Activated naive CD4-positive, alpha-beta T cell treated with anti-CD3 and anti-CD28 coated beads for 36 hours (primary cell): Measurements from ENCODE around the gene PDZRN3. TPM values are rescaled to one million over a fixed set of nuclear protein-coding genes. Genes with fewer than 3 reads are reported as not detected.

Experiments
- CTCF ChIA-PET: fragments of 350-600 bp; sonication (Branson Sonifier 250); formaldehyde crosslinking; loops from one replicate; lab custom pipeline; 2021; ENCODE audit warnings: antibody characterized with exemption; lab: Charles Lee
- DNase-seq: peaks from one replicate; pipeline ENCODE4 v3.0.0-alpha.2; 2020
- H3K27ac Mint-ChIP-seq: one replicate; pipeline ENCODE4 v1.8.0; 2021; ENCODE audit warnings: mild to moderate bottlenecking, mixed read lengths
- H3K27me3 Mint-ChIP-seq: one replicate; pipeline ENCODE4 v1.8.0; 2021; ENCODE audit warnings: low read depth, mixed read lengths
- H3K36me3 Mint-ChIP-seq: one replicate; pipeline ENCODE4 v1.8.0; 2021; ENCODE audit warnings: low read depth, mixed read lengths
- H3K4me1 Mint-ChIP-seq: one replicate; pipeline ENCODE4 v1.8.0; 2021; ENCODE audit warnings: low read depth, mixed read lengths
- H3K4me3 Mint-ChIP-seq: one replicate; pipeline ENCODE4 v1.8.0; 2021; ENCODE audit warnings: mild to moderate bottlenecking, moderate library complexity, mixed read lengths
- H3K9me3 Mint-ChIP-seq: one replicate; pipeline ENCODE4 v1.8.0; 2021; ENCODE audit warnings: mixed read lengths
- intact Hi-C: fragments of 100-400 bp; cut with micrococcal nuclease; formaldehyde crosslinking; loops from one replicate; pipeline ENCODE4 v1.15.1; 2023
- total RNA-seq, 2 experiments: library from RNA; stranded (reverse); gene quantifications; one replicate each; pipeline ENCODE4 v1.2.3, GENCODE V29; 2021

The PDZRN3 gene
- total RNA-seq, 2 experiments from 2014 or later: not detected

DNA sequence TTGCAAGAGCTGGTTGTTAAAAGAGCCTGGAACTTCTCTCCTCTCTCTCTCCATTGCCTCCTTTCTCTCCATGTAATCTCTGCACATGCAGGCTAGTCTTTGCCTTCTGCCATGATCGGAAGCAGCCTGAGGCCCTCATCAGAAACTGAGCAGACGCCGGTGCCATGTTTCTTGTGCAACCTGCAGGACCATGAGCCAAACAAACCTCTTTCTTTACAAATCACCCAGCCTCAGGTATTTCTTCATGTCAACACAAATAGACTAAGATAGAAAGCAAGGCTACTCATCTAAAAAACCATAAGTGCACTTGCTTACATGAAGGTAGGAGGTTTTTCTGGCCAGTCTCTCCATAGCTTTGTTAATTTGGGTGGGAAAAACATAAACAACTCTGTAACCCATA lies 8.7 kb downstream of the PDZRN3 start:
- DNase-seq: no peak
- CTCF ChIA-PET: no interaction called here
- H3K27me3 Mint-ChIP-seq: no peaks in the 10 kb centered on the region
- H3K4me3 Mint-ChIP-seq: no peak overlapping the region
- H3K9me3 Mint-ChIP-seq: no peaks in the 10 kb centered on the region
- H3K36me3 Mint-ChIP-seq: no peaks in the 10 kb centered on the region
- H3K4me1 Mint-ChIP-seq: no peaks in the 10 kb centered on the region
- H3K27ac Mint-ChIP-seq: no peak overlapping the region
- intact Hi-C loops: no loop called here

DNA sequence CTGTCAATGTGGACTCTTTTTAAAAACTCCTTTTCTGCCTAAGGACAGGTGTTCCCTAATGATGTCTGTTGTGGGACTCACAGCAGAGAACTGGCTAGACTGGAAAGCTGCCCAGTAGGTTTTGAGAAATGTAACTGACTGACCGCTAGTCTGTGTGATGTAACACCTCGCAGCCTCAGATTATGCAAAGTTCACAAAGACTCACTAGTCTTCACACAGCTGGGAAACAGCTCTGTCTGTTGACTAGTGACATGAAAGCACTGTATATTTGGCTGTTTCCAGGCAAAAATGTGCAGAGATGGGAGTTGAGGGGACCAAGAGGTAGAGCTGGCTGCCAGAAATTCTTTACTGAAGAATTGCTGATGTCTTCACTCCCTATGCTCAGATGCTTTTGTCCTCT lies 10.3 kb downstream of the PDZRN3 start:
- no peaks in the 10 kb centered on the region for H3K36me3 Mint-ChIP-seq
- no peak overlapping the region for H3K4me3 Mint-ChIP-seq
- intact Hi-C loops: no loop called here
- no peaks in the 10 kb centered on the region for H3K4me1 Mint-ChIP-seq
- no peak for DNase-seq
- no peaks in the 10 kb centered on the region for H3K27me3 Mint-ChIP-seq
- H3K27ac Mint-ChIP-seq: no peak overlapping the region
- CTCF ChIA-PET: interaction anchor here (0.9 kb wide), 1 partner anchor 335 kb away, joined by 3 read pairs; no protein-coding TSS in a partner anchor
- no peaks in the 10 kb centered on the region for H3K9me3 Mint-ChIP-seq

DNA sequence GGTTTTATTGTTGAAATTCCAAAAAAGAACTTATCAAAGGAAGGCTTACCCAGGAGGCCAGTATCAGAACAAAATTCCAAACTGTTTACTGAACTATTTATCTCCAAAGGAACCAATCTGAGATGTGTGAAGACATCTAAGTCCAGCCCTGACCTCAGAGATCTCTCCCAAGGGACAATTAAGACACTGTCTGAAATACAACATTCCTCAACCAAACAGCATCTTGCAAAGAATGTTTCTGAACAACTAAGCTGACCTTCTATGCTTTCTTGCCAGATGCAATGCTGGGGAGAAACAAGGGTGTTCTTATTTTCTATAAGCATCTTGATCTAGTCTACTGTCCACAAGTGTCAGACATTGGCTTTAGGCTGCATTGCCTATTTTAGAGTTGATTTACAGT lies 13.6 kb downstream of the PDZRN3 start:
- H3K9me3 Mint-ChIP-seq: no peaks in the 10 kb centered on the region
- no peak overlapping the region for H3K27ac Mint-ChIP-seq
- CTCF ChIA-PET: no interaction called here
- no peaks in the 10 kb centered on the region for H3K4me1 Mint-ChIP-seq
- no peak overlapping the region for H3K4me3 Mint-ChIP-seq
- no peaks in the 10 kb centered on the region for H3K36me3 Mint-ChIP-seq
- H3K27me3 Mint-ChIP-seq: peaks cover 1% of the 10 kb centered on the region
- DNase-seq: no peak
- intact Hi-C loops: no loop called here

- intact Hi-C loops: no loop called here
- H3K27ac Mint-ChIP-seq: no peak overlapping the region
Observed at GRCh38 chr3:73610493-73610892, 14.2 kb downstream of the PDZRN3 start.

DNA sequence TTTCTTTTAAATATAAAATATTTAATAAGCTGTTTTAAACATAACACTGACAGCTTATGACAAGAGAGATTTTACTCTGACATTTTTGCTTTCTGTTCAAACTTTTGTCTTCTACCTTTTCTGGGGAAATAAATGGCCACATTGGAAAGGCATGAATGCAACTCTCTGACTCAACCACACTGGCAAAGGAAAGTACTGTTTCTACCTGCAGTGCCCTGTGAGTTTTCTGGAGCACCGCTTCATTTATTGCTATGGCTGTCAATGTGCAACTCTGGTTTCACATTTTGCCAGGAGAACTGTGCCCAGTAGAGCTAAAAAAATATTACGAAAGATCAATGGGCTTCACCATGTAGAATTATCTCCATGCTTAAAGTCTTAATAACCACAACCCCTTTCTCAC lies 15.1 kb downstream of the PDZRN3 start:
- Mint-ChIP-seq H3K36me3 (no peaks in the 10 kb centered on the region), H3K27ac (no peak overlapping the region), H3K4me3 (no peak overlapping the region), H3K4me1 (no peaks in the 10 kb centered on the region), H3K9me3 (no peaks in the 10 kb centered on the region), H3K27me3 (peaks cover 1% of the 10 kb centered on the region)
- CTCF ChIA-PET: no interaction called here
- intact Hi-C loops: no loop called here
- DNase-seq: no peak

More at GRCh38 chr3:73610493-73610892, 14.2 kb downstream of the PDZRN3 start:
- CTCF ChIA-PET: no interaction called here
- no peak for DNase-seq
- Mint-ChIP-seq H3K27me3 (peaks cover 1% of the 10 kb centered on the region), H3K4me3 (no peak overlapping the region), H3K36me3 (no peaks in the 10 kb centered on the region), H3K4me1 (no peaks in the 10 kb centered on the region), H3K9me3 (no peaks in the 10 kb centered on the region)

DNA sequence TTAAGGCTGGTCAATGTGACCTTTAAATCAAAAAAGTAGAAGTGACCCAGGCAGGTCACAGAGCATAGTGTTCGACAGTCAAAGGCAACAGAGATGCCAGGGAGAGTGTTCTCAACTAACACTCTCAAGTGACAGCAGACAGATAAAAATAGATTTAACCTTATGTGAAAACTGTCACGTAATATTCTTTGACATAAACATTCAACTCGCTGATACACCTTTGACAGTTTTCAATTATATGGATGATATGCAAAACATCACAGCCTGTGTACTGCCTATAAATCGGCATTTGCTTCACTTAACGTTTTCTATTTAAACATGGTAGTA lies 15.5 kb downstream of the PDZRN3 start:
- Mint-ChIP-seq H3K9me3 (no peaks in the 10 kb centered on the region), H3K4me3 (no peak overlapping the region), H3K36me3 (no peaks in the 10 kb centered on the region), H3K4me1 (no peaks in the 10 kb centered on the region), H3K27me3 (peaks cover 1% of the 10 kb centered on the region), H3K27ac (no peak overlapping the region)
- CTCF ChIA-PET: no interaction called here
- intact Hi-C loops: no loop called here
- DNase-seq: no peak

DNA sequence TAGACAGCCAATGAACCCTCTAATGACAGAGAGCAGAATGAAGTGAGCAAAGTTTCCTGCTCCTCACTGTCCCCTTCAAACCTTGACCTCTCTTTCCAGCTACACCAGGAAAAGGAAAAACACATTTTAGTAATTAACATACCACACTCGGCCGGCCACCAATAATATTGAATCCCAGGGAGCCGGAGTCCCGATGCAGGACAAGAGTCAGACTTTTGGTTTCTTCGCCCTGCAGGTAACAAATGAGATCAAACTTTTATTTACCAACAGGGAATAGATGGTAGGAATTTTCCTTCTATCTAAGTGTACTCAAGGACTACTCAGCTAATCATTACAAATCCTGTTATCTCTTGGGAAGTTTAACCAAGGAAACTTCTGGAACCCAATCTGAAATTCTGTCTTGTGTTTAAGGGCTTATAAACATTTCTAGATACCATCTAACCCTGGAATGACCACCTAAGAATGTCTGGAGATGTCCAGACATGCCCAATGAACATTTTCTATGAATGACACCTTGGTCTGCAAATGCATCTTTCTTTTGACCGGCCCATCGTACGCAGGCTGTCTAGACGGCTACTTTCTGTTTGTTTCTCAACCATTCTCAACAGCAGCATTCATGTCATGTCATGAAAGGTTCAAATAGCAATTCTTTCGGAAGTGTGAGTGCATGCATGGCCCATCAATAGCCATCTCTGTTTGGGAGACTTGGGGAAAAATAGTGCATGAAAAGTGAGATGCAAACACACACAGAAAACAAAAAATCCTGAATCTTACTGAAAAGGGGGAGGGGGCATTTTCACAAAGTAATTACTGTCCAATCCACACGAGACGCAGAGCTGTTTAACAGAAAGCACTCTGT lies 16.1 kb downstream of the PDZRN3 start:
- intact Hi-C loops: no loop called here
- H3K36me3 Mint-ChIP-seq: no peaks in the 10 kb centered on the region
- no peaks in the 10 kb centered on the region for H3K4me1 Mint-ChIP-seq
- no peak overlapping the region for H3K27ac Mint-ChIP-seq
- no peaks in the 10 kb centered on the region for H3K9me3 Mint-ChIP-seq
- peaks cover 1% of the 10 kb centered on the region for H3K27me3 Mint-ChIP-seq
- H3K4me3 Mint-ChIP-seq: no peak overlapping the region
- CTCF ChIA-PET: no interaction called here
- no peak for DNase-seq

GRCh38 chr3:73605861-73606260 lies 18.9 kb downstream of the PDZRN3 start:
- Mint-ChIP-seq H3K27me3 (peaks cover 1% of the 10 kb centered on the region), H3K9me3 (no peaks in the 10 kb centered on the region), H3K4me1 (no peaks in the 10 kb centered on the region), H3K36me3 (no peaks in the 10 kb centered on the region), H3K4me3 (no peak overlapping the region), H3K27ac (no peak overlapping the region)
- CTCF ChIA-PET: no interaction called here
- no peak for DNase-seq
- intact Hi-C loops: no loop called here

GRCh38 chr3:73605412-73605811 lies 19.3 kb downstream of the PDZRN3 start:
- intact Hi-C loops: no loop called here
- no peak overlapping the region for H3K4me3 Mint-ChIP-seq
- peaks cover 1% of the 10 kb centered on the region for H3K27me3 Mint-ChIP-seq
- CTCF ChIA-PET: no interaction called here
- no peak overlapping the region for H3K27ac Mint-ChIP-seq
- no peaks in the 10 kb centered on the region for H3K36me3 Mint-ChIP-seq
- no peaks in the 10 kb centered on the region for H3K4me1 Mint-ChIP-seq
- no peaks in the 10 kb centered on the region for H3K9me3 Mint-ChIP-seq
- DNase-seq: no peak

DNA sequence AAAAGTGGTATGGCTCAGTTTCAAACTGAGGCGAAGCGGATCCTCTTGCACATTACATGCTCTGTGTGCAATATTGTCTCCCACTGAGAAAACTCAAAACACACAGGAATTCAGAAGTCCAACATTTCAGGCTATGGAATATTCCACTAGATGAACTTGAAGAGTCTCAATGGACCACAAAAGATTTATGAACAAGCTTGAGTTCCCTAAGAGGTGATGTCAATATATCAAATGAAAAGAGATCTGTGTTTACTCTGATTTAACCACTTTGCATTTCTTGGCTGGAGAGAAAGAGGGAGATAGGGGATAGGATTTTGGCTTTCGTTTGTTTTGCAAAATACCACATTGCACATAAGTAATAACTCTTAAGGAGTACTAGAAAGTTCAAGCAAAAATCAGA lies 20.3 kb downstream of the PDZRN3 start:
- peaks cover 1% of the 10 kb centered on the region for H3K27me3 Mint-ChIP-seq
- H3K36me3 Mint-ChIP-seq: no peaks in the 10 kb centered on the region
- DNase-seq: no peak
- no peaks in the 10 kb centered on the region for H3K9me3 Mint-ChIP-seq
- no peak overlapping the region for H3K27ac Mint-ChIP-seq
- H3K4me1 Mint-ChIP-seq: no peaks in the 10 kb centered on the region
- CTCF ChIA-PET: no interaction called here
- H3K4me3 Mint-ChIP-seq: no peak overlapping the region
- intact Hi-C loops: no loop called here

DNA sequence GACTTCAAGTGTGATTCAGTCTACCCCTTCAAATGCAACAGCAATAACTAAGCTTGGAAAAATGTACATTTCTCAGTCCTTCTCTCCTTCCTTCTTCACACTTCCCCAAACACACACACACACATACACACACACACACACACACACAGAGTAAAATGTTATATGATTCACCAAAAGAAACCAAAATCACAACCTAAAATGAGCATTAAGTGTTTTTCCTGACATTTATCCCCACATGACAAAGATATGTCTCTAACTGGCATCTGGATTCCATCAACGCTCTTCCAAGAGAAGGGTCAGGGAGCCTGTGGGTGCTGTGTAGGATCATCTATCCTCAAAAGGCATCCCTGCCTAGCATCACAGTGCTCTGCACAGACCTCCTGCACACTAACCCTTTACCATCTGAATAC lies 21.0 kb downstream of the PDZRN3 start:
- Mint-ChIP-seq H3K36me3 (no peaks in the 10 kb centered on the region), H3K4me3 (no peak overlapping the region), H3K27me3 (peaks cover under 1% of the 10 kb centered on the region), H3K27ac (no peak overlapping the region), H3K4me1 (no peaks in the 10 kb centered on the region), H3K9me3 (no peaks in the 10 kb centered on the region)
- CTCF ChIA-PET: no interaction called here
- no peak for DNase-seq
- intact Hi-C loops: no loop called here

GRCh38 chr3:73602170-73602569 lies 22.6 kb downstream of the PDZRN3 start:
- Mint-ChIP-seq H3K4me1 (no peaks in the 10 kb centered on the region), H3K27me3 (no peaks in the 10 kb centered on the region), H3K4me3 (no peak overlapping the region), H3K9me3 (no peaks in the 10 kb centered on the region), H3K27ac (no peak overlapping the region), H3K36me3 (no peaks in the 10 kb centered on the region)
- no peak for DNase-seq
- intact Hi-C loops: no loop called here
- CTCF ChIA-PET: no interaction called here

- no peaks in the 10 kb centered on the region for H3K4me1 Mint-ChIP-seq
- H3K4me3 Mint-ChIP-seq: no peak overlapping the region
- DNase-seq: no peak
- H3K27ac Mint-ChIP-seq: no peak overlapping the region
- no peaks in the 10 kb centered on the region for H3K9me3 Mint-ChIP-seq
- no peaks in the 10 kb centered on the region for H3K36me3 Mint-ChIP-seq
- CTCF ChIA-PET: no interaction called here
- no peaks in the 10 kb centered on the region for H3K27me3 Mint-ChIP-seq
- intact Hi-C loops: no loop called here
Observed at GRCh38 chr3:73601481-73601880, 23.3 kb downstream of the PDZRN3 start.
